GM19035 (cell line): ENCODE measurements around the gene DLX4.

Source experiments
- ATAC-seq: cut with Tn5 transposase; IDR thresholded peaks from one replicate; pipeline ENCODE4 v1.9.1; 2021; ENCODE audit not compliant: unreplicated experiment

DLX4 gene, protein sequence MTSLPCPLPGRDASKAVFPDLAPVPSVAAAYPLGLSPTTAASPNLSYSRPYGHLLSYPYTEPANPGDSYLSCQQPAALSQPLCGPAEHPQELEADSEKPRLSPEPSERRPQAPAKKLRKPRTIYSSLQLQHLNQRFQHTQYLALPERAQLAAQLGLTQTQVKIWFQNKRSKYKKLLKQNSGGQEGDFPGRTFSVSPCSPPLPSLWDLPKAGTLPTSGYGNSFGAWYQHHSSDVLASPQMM

DNA sequence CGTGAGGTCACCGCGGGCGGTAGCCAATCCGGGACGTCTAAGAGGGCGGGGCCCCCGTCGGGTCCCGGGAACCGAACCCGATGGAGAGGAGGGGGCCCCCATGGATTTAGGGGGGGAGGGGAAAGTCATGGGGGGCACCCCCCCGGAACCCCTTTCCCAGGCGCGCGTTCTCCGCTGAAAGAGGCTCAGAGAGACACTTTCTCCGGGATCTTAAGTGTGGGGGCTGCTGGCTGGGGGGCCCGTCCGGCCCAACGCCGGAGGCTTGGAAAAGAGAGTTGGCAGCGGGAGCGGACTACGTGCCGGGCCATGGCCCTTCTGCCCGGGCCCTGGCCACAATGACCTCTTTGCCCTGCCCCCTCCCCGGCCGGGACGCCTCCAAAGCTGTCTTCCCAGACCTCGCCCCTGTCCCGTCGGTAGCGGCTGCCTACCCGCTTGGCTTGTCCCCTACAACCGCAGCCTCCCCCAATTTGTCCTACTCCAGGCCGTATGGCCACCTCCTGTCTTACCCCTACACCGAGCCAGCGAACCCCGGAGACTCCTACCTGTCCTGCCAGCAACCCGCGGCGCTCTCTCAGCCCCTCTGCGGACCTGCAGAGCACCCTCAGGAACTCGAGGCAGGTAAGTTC is at the start of gene DLX4:
TSS of gene DLX4 (plus strand) at position 57 of the 626 bp plus-strand sequence. CDS start at position 336, 279 bp downstream.
- ATAC-seq: no peak

DNA sequence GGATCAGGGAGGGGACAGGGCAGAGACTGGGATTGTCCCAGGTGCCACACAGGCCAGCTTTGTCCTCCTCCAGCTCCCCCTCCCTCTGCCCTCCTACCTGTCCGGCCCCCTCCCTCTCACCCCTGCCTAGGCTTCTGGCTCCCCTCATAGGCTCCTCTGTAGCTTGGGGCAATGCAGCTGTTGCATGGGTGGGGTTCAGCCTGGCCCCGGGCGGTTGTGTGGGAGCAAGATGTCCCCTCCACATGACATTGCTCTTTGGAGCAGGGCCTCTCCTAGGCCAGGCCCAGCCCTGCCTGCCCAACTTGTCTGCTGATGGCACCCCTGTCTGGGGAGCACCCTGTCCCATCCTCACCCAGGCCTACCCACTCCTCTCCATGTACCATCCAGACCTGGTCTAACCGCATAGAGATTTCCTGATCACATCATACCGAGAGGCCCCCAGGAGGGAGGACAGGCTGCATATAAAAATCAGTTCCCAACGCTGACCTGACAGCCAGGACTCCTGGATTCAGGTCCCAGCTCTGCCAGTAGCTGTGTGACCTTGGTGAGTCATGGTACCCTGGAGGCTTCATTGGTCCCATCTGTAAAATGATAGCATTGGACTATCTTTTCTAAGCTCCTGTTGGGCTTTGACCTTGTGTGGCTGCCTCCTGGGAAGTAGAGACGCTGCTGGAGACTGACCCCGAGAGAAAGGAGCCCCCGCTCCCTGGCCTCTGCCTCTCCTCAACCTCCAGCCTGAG is 48.8 kb upstream of the DLX4 start:
- ATAC-seq: no peak

DNA sequence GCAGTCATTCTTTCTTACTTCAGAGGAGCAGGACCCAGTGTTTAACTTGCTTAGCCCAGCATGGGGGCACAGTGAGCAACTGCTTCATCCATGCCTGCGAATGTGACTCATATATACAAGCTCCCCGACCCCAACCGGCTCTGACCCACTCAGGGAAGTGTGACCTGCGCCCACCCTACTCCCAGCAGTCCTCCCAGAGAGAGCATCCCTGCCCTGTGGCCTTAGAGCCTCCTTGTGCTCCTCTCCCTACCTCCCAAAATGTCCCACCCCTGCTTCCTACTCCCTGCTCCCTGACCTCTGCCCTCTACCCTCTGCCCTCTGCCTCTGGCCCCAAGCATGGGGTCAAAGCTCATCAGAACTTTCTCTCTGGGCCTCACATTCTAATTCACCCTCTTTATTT is 46.9 kb upstream of the DLX4 start:
- ATAC-seq: no peak

DNA sequence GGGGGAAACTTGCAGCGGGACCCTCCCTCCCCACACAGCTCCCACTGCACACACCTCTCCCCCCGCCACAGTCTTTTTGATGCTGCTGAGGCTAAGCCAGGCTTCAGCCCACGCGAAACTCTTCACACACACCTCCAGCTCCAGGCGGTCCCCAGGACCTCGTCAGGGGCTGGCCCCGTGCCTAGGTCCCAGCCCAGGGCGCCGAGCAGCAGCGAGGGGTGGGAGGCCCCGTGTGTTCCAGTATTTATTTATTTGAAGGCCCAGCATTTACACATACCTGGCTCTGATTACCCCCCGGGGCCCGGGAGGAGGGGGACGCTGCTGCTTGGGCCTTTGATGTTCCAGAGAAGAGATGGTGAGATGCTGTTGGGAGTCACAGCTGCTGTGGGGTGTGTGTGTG is 44.9 kb upstream of the DLX4 start:
- no peak for ATAC-seq

DNA sequence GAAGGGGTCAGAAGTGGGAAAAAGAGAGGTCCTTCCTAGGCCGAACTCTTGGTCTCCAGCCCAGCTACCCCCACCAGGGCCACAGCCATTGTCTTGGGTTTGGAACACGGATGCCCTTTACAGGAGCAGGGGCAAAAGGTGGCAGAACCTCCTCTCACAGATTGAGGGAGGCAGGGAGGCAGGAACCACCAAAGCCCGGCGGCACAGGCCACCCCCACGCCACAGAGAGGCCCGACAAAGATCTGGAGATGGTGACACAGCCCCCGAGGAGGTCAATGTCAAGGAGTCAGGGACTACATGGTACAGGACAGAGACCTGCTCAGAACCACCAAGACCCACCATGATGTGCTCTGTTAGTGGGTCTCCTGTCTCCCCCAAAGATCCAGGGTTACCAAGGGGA is 44.4 kb upstream of the DLX4 start:
- no peak for ATAC-seq

DNA sequence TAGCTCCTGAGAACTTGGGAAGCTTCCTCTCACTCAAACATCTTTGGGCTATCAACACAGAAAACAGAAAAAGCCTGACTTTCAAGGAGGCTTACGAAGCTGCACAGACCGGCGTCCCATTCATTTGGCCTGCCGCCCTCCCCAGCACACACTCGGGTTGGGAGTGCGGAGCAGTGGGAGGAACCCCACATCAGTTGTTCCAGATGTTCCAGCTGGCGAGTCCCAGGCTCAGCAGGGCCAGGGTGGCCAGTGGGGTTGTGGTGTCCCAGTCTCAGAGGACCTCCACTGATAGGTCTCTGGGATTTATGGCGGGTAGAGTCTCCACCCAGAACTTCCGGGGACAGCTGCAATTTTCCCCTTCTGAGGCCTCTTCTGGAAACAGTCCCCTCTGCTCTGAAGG is 43.1 kb upstream of the DLX4 start:
- ATAC-seq: no peak

DNA sequence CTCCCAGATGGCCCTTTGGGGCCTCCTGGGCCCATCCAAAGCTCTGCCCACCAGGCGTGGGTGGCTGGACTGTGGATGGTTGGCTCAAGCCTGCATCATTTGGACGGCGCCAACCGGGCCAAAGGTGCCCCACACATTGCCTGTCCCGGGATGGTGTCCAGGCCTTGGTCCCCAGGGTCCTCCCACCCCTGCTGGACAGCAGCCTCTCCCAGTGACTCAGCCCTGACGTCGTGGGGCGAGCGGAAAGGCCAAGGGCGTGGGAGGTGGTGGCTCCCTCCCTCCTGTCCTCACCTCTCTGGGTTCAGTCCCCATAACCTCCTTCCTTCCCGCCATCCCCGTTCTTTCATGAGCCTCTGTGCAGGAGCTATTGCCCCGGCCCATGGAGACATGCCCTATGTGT is 42.1 kb upstream of the DLX4 start:
- no peak for ATAC-seq

DNA sequence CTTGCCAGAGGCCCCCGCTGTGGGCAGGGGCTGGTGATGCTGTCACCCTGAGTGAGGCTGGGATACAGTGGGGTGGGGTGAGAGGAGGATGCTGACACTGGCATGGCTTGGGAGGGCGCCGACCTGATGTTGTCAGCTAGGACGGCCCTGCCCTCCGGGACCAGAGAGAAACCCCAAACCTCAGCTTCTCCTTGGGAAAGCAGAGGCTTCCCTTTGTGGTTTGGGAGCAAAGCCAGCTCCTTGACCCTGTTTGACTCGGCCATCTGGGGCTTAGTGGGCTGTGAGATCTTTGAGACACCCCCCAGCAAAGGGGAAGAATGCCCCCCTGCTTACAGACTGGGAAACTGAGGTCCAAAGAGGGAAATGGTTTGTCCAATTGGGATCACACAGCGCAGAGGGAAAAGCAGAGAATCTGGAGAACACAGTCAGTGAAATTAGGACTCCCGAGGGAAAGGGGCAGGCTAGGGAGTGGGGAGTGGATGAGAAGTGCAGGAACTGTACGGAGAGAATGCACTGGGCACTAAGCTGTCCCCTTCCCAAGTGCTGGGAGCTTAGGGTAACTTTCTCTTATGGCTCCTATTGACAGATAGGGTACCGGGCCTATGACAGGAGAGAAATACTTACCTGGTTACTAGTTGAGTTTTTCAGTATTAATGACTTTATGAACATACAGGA is 40.7 kb upstream of the DLX4 start:
- no peak for ATAC-seq

DNA sequence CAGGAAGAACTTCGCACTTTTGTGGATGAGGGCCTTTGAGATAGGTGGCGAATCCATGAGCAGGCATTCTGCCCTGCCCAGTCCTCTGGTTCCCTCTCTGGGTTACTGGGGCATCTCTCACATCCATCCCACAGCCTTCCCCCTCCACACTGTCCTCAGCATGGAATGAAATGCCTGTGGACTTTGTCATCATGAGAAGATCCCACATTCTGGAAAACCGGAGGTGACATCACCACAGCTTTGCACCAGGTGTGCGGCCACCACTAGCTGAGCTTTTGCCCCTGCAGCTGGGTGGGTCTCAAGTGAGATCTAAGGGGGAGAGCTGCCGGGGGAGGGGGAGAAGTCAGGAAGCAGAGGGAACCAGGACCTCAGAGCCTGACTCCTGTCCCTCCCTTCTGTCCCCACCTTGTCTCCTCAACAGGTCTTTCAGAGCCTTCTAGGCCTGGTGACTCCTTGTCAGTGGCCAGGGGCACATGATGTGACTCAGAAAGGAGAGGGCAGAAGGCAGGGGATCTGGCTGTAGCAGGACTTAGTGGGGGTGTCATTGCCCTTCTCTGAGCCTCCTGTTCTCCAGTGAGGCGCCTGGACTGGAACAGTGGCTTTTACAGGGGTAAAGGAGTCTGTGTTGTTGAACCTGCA is 40.0 kb upstream of the DLX4 start:
- ATAC-seq: no peak

DNA sequence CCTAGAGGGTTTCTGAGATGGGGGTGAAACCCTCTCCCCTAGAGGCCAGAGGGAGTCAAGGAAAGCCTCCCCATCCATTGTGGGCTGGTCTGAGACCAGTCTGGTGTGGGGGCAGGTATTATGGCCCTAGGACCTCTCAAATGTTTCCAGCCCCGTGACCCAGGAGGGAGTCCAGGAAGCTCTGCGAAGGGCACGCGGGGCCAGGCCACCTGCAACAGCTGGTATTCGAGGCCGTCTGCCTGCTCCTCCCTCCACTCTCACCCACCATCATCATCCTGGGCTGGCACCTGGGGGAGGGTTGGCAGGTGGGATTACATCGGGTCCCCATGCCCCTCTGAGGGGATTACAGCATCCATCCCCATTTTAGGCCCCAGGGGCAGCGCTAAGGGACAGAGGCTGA is 38.1 kb upstream of the DLX4 start:
- no peak for ATAC-seq

DNA sequence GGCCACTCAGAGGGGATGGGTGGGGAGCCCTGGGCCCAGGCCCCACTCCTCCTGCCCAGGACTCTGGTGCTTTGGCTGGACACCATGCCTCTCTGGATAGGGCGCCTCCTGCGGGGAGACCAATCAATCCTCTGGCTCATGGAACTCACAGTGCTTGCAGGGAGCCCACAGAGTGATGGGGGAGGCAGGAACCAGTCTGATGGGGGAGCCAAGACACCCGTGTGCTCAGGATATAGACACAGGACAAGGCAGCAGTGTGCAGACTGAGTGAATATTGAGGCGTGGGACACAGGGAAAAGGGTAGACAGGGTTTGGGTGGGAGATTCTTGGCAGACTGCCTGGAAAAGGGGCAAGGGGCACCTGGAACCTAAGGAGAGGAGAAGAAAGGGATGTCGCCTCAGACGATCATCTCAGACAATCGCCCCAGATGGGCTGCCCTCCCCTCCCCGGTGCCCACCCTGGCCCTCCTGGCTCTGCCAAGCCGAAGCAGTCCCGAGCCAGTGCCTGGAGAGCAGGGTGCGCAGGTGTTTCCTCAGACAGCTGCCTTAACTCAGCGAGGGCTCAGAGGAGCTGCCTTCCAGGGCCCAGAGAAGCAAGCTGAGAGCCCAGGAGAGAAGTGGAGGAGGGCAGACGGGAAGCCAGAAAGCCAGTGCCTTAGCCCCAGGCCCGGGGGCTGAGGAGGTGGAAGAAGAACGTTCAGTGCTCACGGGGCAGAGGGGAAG is 37.4 kb upstream of the DLX4 start:
- ATAC-seq: no peak

DNA sequence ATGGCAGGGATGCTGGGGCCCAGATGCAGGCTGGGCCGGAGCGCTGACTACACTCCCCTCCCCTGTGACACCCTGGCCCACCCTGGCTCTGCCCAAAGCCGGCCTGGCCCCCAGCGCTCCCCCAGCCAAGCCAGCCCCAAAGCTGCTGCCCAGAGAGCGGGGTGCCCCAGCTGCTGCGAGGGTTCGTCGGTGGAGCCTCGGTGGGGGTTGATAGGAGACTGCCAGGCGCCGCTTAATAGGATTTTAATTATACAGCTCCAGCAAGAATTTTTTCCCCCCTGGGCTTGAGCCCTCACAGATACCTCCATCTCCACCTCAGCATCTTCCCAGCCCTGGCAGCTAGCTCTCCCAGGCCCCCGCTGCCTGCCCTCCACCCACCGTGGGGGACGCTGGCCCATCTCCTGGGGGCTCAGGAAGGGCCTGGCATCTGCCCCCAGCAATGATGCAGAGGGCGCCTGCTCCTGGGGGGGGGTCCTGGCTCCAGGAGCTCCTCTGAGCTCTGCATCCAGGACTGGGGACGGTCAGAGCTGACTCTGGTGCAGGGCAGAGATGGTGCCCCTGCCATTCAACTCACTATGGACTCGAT is 36.8 kb upstream of the DLX4 start:
- ATAC-seq: no peak

DNA sequence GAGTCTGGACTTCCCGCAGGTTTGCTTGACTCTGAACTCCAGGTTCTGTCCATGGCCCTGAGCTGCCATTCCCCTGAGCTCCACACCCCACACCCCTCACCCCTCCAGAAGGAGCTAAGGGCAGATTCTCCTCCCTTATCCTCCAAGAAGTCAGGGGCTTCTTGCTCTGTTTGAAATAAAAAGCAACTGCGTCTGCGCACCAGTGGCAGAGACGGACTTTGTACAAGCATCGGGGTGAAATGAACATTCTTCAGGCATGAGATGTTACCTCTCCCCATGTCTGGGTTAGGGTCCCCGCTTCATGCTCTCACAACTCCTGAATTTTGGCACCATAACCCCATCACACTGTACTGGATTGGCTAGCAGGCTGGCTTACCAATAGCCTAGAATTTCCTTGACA is 36.1 kb upstream of the DLX4 start:
- ATAC-seq: no peak

DNA sequence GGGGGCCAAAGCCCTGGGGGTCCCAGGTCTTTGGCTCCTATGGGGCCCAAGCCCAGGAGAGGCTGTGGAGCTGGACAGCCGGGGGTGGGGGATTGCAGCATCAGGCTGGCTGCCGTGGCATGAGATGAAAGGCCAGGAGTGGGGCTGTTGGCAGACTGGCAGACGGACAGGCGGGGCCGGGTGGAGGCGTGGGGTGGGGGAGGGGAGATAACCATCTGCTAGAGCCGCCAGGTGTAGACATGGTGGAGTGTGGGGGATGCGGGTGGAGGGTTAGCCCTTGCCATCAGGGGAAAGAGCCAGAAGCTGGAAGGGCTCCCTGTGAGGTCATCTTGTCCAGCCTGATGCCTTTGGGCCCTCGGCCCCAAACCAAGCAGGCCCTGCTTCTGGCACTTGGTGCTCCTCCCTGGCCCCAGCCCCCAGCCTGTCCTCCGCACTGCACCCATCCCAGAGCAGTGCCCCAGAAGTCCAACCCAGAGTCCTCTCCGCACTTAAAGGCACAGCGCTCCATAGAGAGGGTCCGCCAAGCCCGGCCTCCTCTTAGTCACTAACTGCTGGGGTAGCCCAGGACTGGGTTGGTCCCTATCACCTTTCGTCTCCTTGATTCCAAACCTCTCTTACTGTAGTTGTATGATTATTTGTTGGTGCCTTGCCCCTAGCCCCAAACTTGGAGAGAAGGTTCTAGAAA is 33.3 kb upstream of the DLX4 start:
- ATAC-seq: no peak

DNA sequence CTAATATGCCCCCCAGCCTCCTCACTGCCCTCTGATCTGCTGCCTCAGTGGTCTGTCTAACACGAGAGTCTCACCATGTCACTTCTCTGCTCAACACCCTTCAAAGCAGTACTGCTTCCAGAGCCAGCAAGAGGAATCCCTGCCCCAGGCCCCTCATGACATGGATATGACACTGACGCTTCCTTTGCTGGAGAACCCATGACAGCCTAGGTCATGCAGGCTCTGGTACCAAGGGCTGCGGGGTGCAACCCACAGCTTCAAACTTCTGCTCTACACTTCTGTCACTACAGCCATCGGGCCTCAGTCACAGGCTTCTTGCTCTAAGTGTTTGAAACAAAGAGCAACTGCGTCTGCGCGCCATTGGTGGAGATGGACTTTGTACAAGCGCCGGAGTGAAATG is 32.6 kb upstream of the DLX4 start:
- ATAC-seq: no peak

DNA sequence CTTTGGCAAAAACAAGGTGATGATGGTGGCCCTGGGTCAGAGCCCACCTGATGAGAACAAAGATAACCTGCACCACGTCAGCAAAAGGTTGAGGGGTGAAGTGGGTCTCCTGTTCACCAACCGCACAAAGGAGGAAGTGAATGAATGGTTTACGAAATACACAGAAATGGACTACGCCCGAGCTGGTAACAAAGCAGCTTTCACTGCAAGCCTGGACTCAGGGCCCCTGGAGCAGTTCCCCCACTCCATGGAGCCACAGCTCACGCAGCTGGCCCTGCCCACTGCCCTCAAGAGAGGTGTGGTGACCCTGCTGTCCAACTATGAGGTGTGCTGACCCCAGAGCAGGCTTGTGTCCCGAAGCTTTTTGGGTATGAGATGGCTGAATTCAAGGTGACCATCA is 29.7 kb upstream of the DLX4 start:
- ATAC-seq: no peak

DNA sequence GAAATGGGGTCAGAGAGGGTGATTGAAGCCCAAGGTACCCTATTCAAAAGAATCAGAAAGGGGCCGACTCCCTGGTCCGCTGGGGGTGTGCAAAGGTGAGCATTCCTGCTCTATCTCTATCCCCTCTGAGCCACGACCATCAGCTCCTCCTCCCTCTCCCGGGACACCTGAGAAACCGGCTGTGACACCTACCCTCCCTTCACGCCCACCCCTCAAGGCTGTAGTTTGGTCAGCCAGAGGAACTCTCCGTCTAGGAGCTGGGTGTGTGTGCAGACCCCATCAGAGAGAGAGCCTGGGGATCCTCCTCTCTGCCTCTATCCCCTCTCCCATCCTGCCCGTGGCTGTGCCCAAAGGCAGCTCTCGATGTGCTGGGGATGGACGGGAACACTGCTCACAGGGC is 27.6 kb upstream of the DLX4 start:
- no peak for ATAC-seq

DNA sequence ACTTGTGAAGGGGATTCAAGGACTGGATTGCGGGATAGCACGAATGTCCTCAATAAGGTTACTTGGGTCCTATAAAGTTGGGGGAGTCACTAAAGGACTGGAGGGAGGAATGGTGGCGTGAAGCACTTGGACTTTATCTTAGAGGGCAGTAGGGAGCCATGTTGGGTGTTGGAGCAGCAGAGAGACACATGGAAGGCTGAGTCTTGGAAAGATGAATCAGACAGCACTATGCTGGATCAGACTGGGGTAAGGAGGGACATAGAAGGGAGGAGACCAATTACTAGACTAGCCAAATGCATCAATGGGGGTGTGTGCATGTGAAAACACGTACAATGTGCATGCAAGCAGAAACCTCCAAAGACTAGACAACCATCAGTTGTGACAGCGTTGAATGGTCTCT is 26.0 kb upstream of the DLX4 start:
- ATAC-seq: no peak

DNA sequence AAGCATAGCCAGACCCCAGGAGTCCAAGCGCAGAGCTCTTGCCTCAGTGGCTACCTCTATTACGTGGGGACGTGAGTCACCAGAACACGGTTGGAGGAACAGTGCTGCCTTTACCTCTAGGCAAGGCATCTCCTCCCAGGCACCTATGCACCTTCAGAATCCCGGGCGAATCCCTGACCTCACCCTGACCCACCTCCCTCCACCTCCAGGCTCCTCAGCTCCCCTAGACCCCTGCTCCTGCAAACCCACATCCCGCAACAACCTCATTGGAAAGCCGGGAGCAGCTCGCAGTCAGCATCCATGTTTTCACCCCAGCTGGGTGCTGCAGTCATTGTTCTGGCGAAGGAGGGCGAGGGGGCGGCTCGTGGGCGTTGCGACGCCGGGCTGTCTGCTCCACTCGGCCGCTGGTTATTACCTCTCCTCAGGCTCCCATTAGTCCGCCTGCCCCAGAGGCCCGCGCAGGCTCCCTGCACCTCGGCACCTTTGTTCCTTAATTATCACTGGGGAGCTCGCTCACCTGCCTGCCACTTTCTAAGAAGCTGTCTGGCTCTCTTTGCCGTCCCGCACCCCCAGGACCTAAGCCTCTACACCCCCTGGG is 24.6 kb upstream of the DLX4 start:
- no peak for ATAC-seq
